AG04450 (cell line): ENCODE data around the gene SCO1. TPM values are rescaled to one million over a fixed set of nuclear protein-coding genes. Genes with fewer than 3 reads are reported as not detected.

Experiments used
- CTCF ChIA-PET: fragments of 300-600, 350-600 bp; formaldehyde crosslinking; extraction: SDS; loops from one replicate; lab custom pipeline; 2022; ENCODE audit warnings: antibody characterized with exemption, inconsistent platforms; lab: Charles Lee
- POLR2A ChIA-PET: fragments of 350-600 bp; formaldehyde crosslinking; extraction: SDS; loops from one replicate; lab custom pipeline; 2021; ENCODE audit warnings: antibody characterized with exemption, inconsistent platforms; lab: Yijun Ruan, JAX
- DNase-seq: peaks from one replicate; pipeline ENCODE4 v3.0.0-alpha.2; 2011; ENCODE audit warnings: low read depth, low spot score
- H3K27ac ChIP-seq: one replicate; pipeline ENCODE4 v1.5.1; 2012; ENCODE audit warnings: low read depth, low read length, control low read depth
- H3K27me3 ChIP-seq: one replicate; pipeline ENCODE4 v1.6.0; 2012; ENCODE audit warnings: low read length; ENCODE audit not compliant: control insufficient read depth, insufficient read depth
- H3K4me3 ChIP-seq: 2 replicates; pipeline ENCODE4 v1.5.1; 2011; ENCODE audit warnings: mild to moderate bottlenecking, low read depth, low read length, control low read depth
- H3K9me3 ChIP-seq: 2 replicates; pipeline ENCODE4 v1.5.1; 2012; ENCODE audit warnings: low read length; ENCODE audit not compliant: control insufficient read depth, insufficient read depth
- CTCF ChIP-seq: IDR thresholded peaks from 2 replicates; pipeline ENCODE4 v1.5.1; 2011; ENCODE audit warnings: low read depth, low read length, control low read depth, inconsistent platforms
- polyA plus RNA-seq: library from polyadenylated mRNA; depleted of rRNA; stranded (reverse); fragments of >200 nt; gene quantifications from 2 replicates; pipeline ENCODE4 v1.2.3, GENCODE V29; 2011

SCO1 gene
- polyA plus RNA-seq, 1 experiment, result 28.5 TPM

- Histone ChIP-seq H3K27me3 (no peaks in the 10 kb centered on the region), H3K4me3 (no peak overlapping the region), H3K9me3 (no peaks in the 10 kb centered on the region), H3K27ac (no peak overlapping the region)
- ChIA-PET CTCF (interaction anchor here (2.9 kb wide), 1 partner anchor 24 kb away, joined by 12 read pairs; no protein-coding TSS in a partner anchor), POLR2A (no interaction called here)
- no peak for TF ChIP-seq CTCF
- DNase-seq, result no peak
Measured at GRCh38 chr17:10713318-10713717, 16.0 kb upstream of the SCO1 start.

GRCh38 chr17:10705727-10706126 lies 8.4 kb upstream of the SCO1 start:
- no peak for TF ChIP-seq CTCF
- Histone ChIP-seq H3K9me3 (no peaks in the 10 kb centered on the region), H3K27me3 (no peaks in the 10 kb centered on the region), H3K27ac (no peak overlapping the region), H3K4me3 (no peak overlapping the region)
- ChIA-PET CTCF (no interaction called here), POLR2A (no interaction called here)
- no peak for DNase-seq

- H3K9me3 ChIP-seq, result no peaks in the 10 kb centered on the region
- TF ChIP-seq CTCF, result no peak
- no peak overlapping the region for H3K27ac ChIP-seq
- no peak overlapping the region for H3K4me3 ChIP-seq
- POLR2A ChIA-PET, result no interaction called here
- no peaks in the 10 kb centered on the region for H3K27me3 ChIP-seq
- CTCF ChIA-PET, result no interaction called here
- no peak for DNase-seq
Measured at GRCh38 chr17:10702574-10702973, 5.2 kb upstream of the SCO1 start.

GRCh38 chr17:10699856-10700255 lies 2.5 kb upstream of the SCO1 start:
- DNase-seq, result no peak
- H3K27ac ChIP-seq, result no peak overlapping the region

More at GRCh38 chr17:10699856-10700255, 2.5 kb upstream of the SCO1 start:
- Histone ChIP-seq H3K27me3 (no peaks in the 10 kb centered on the region), H3K9me3 (peaks cover 4% of the 10 kb centered on the region; the same call in 1 of the 2 replicates), H3K4me3 (no peak overlapping the region)
- ChIA-PET POLR2A (no interaction called here), CTCF (interaction anchor here (0.7 to 2.1 kb wide), 6 partner anchors 37 to 85 kb away, joined by 3 to 7 read pairs (median 3); no protein-coding TSS in a partner anchor)
- TF ChIP-seq CTCF, result no peak
